SK-N-SH (cell line): ENCODE results near the gene ZMYM1. TPM values are rescaled to one million over a fixed set of nuclear protein-coding genes. Genes with fewer than 3 reads are reported as not detected.

Source experiments
- CTCF ChIA-PET: fragments of 300-600, 350-600 bp; formaldehyde crosslinking; extraction: SDS; loops from one replicate; lab custom pipeline; 2021; lab: Yijun Ruan, JAX
- POLR2A ChIA-PET: fragments of 350-600 bp; sonication (Branson Sonifier 250); formaldehyde crosslinking; extraction: SDS; loops from one replicate; lab custom pipeline; 2020; ENCODE audit warnings: antibody characterized with exemption, inconsistent platforms; lab: Yijun Ruan, JAX
- DNase-seq: peaks from one replicate; pipeline ENCODE4 v3.0.0; 2012
- H2AFZ ChIP-seq: fragments of 200-600 bp; sonication (generic); 2 replicates; pipeline ENCODE4 v1.8.1; 2016; ENCODE audit warnings: antibody characterized with exemption, mild to moderate bottlenecking, low read depth
- H3F3A ChIP-seq: fragments of 200-600 bp; sonication (generic); replicated peaks from 2 replicates; pipeline ENCODE3; 2016; ENCODE audit warnings: antibody characterized with exemption, mild to moderate bottlenecking; ENCODE audit not compliant: insufficient read depth
- H3K27ac ChIP-seq, 2 experiments: fragments of 200-500 bp in 1 of 2; fragments of 200-600 bp in 1 of 2; sonication (Bioruptor generic) in 1 of 2; sonication (generic), shearing (Covaris generic) in 1 of 2; 2 replicates each; pipeline versions ENCODE4 v1.5.1 to v1.6.1; 2014 to 2016; ENCODE audit warnings: low read depth in 2 of 2, inconsistent platforms in 1 of 2, low read length in 1 of 2, mild to moderate bottlenecking in 1 of 2, mixed read lengths in 1 of 2
- H3K27me3 ChIP-seq: fragments of 200-600 bp; sonication (generic), shearing (Covaris generic); 2 replicates; pipeline ENCODE4 v1.6.1; 2016; ENCODE audit warnings: mixed run types; ENCODE audit not compliant: insufficient read depth
- H3K36me3 ChIP-seq, 2 experiments: fragments of 200-500 bp in 1 of 2; fragments of 200-600 bp in 1 of 2; sonication (Bioruptor generic) in 1 of 2; sonication (generic) in 1 of 2; replicated peaks in 1 of 2; 2 replicates each; pipeline versions ENCODE3 to v1.5.1; 2014 to 2016; ENCODE audit warnings: low read length in 1 of 2, mild to moderate bottlenecking in 1 of 2; ENCODE audit not compliant: insufficient read depth in 2 of 2, control insufficient read depth in 1 of 2
- H3K4me1 ChIP-seq, 2 experiments: fragments of 200-500 bp in 1 of 2; fragments of 200-600 bp in 1 of 2; sonication (Bioruptor generic) in 1 of 2; sonication (generic), shearing (Covaris generic) in 1 of 2; 2 replicates each; pipeline versions ENCODE4 v1.5.1 to v1.6.1; 2014 to 2016; ENCODE audit warnings: low read depth in 1 of 2, low read length in 1 of 2, mixed run types in 1 of 2; ENCODE audit not compliant: insufficient read depth in 2 of 2, control insufficient read depth in 1 of 2
- H3K4me2 ChIP-seq: fragments of 200-600 bp; sonication (generic), shearing (Covaris generic); 2 replicates; pipeline ENCODE4 v1.6.1; 2017; ENCODE audit warnings: mixed run types
- H3K4me3 ChIP-seq, 2 experiments: fragments of 200-500 bp in 1 of 2; fragments of 200-600 bp in 1 of 2; sonication (Bioruptor generic) in 1 of 2; sonication (generic), shearing (Covaris generic) in 1 of 2; 2 replicates each; pipeline versions ENCODE4 v1.5.1 to v1.8.1; 2014 to 2016; ENCODE audit warnings: low read depth in 2 of 2, inconsistent platforms in 1 of 2, low read length in 1 of 2, mild to moderate bottlenecking in 1 of 2, mixed read lengths in 1 of 2, moderate library complexity in 1 of 2
- H3K79me2 ChIP-seq: fragments of 200-600 bp; sonication (generic); 2 replicates; pipeline ENCODE4 v1.8.1; 2017; ENCODE audit warnings: mild to moderate bottlenecking; ENCODE audit not compliant: insufficient read depth
- H3K9ac ChIP-seq: fragments of 200-600 bp; sonication (generic); 2 replicates; pipeline ENCODE4 v1.6.1; 2017; ENCODE audit warnings: mixed run types
- H3K9me2 ChIP-seq: fragments of 200-600 bp; sonication (generic); 2 replicates; pipeline ENCODE4 v1.6.1; 2017; ENCODE audit warnings: mixed run types
- H3K9me3 ChIP-seq: fragments of 200-600 bp; sonication (generic); 2 replicates; pipeline ENCODE4 v1.6.1; 2017; ENCODE audit warnings: mixed run types, mild to moderate bottlenecking, moderate library complexity
- H4K20me1 ChIP-seq: fragments of 200-600 bp; sonication (generic); 2 replicates; pipeline ENCODE4 v1.6.1; 2017; ENCODE audit warnings: mild to moderate bottlenecking, mixed run types; ENCODE audit not compliant: insufficient read depth
- CTCF ChIP-seq: fragments of 200-600 bp; sonication (generic); IDR thresholded peaks from 2 replicates; pipeline ENCODE4 v1.6.1; 2017; ENCODE audit warnings: antibody characterized with exemption, mild to moderate bottlenecking, moderate library complexity
- ELF1 ChIP-seq: IDR thresholded peaks from 2 replicates; pipeline ENCODE4 v1.4.0; 2012
- EP300 ChIP-seq, 2 experiments: IDR thresholded peaks; 2 replicates each; pipeline versions ENCODE4 v1.4.0 to v1.6.1; 2012; ENCODE audit warnings: borderline replicate concordance in 1 of 2, low read depth in 1 of 2, low read length in 1 of 2
- EZH2phosphoT487 ChIP-seq: fragments of 200-600 bp; sonication (generic); IDR thresholded peaks from 2 replicates; pipeline ENCODE4 v1.6.1; 2017; ENCODE audit warnings: low read depth, mixed run types, mild to moderate bottlenecking, antibody characterized with exemption, moderate library complexity, borderline replicate concordance
- FOSL2 ChIP-seq: IDR thresholded peaks from 2 replicates; pipeline ENCODE4 v1.4.0; 2012; ENCODE audit warnings: low read depth, mild to moderate bottlenecking, moderate library complexity, borderline replicate concordance
- FOXJ3 ChIP-seq: sonication (generic); formaldehyde crosslinking; IDR thresholded peaks from 2 replicates; pipeline ENCODE4 v1.5.1; 2020; ENCODE audit warnings: mild to moderate bottlenecking, missing genetic modification reagents
- FOXM1 ChIP-seq: IDR thresholded peaks from 2 replicates; pipeline ENCODE4 v1.4.0; 2012; ENCODE audit warnings: low read depth, mild to moderate bottlenecking
- IRF3 ChIP-seq: fragments of 150-350 bp; IDR thresholded peaks from 2 replicates; pipeline ENCODE4 v1.6.1; 2016; ENCODE audit warnings: mild to moderate bottlenecking, low read depth, low read length
- JUND ChIP-seq: IDR thresholded peaks from 2 replicates; pipeline ENCODE4 v1.4.0; 2012
- MAX ChIP-seq: IDR thresholded peaks from 2 replicates; pipeline ENCODE4 v1.4.0; 2012; ENCODE audit warnings: low read depth
- NFIC ChIP-seq: IDR thresholded peaks from 2 replicates; pipeline ENCODE4 v1.4.0; 2012; ENCODE audit warnings: borderline replicate concordance
- POLR2AphosphoS5 ChIP-seq: IDR thresholded peaks from 2 replicates; pipeline ENCODE4 v1.6.1; 2012; ENCODE audit warnings: low read depth, low read length
- RCOR1 ChIP-seq: fragments of 150-350 bp; IDR thresholded peaks from 2 replicates; pipeline ENCODE4 v1.6.1; 2017; ENCODE audit warnings: antibody characterized with exemption, low read length
- REST ChIP-seq: IDR thresholded peaks from 2 replicates; pipeline ENCODE4 v1.6.1; 2012; ENCODE audit warnings: mild to moderate bottlenecking, low read depth, low read length, moderate library complexity
- RFX5 ChIP-seq: IDR thresholded peaks from 2 replicates; pipeline ENCODE4 v1.6.1; 2012; ENCODE audit warnings: mild to moderate bottlenecking, improper control_type of control experiment, low read length
- SIN3A ChIP-seq: IDR thresholded peaks from 2 replicates; pipeline ENCODE4 v1.6.1; 2012; ENCODE audit warnings: low read depth, mild to moderate bottlenecking, low read length, moderate library complexity, borderline replicate concordance
- TCF12 ChIP-seq: IDR thresholded peaks from 2 replicates; pipeline ENCODE4 v1.4.0; 2012
- USF1 ChIP-seq: IDR thresholded peaks from 2 replicates; pipeline ENCODE4 v1.4.0; 2012; ENCODE audit warnings: low read depth, borderline replicate concordance
- USF2 ChIP-seq: fragments of 150-350 bp; IDR thresholded peaks from 2 replicates; pipeline ENCODE4 v1.6.1; 2017; ENCODE audit warnings: antibody characterized with exemption, low read length, low read depth, borderline replicate concordance
- YY1 ChIP-seq: IDR thresholded peaks from 2 replicates; pipeline ENCODE4 v1.4.0; 2012; ENCODE audit warnings: low read depth, mild to moderate bottlenecking
- WGBS: methylation state at CpG from one replicate; pipeline ENCODE4 v1.1.6; 2017; ENCODE audit warnings: low lambda C conversion rate; 5-methylcytosine and 5-hydroxymethylcytosine counted together
- polyA plus RNA-seq, 3 experiments: library from polyadenylated mRNA; depleted of rRNA; stranded (reverse); fragments of >200 nt; gene quantifications; 2 replicates each; pipeline ENCODE4 v1.2.3, GENCODE V29; 2012

Gene ZMYM1
- polyA plus RNA-seq, 1 of the 3 experiments (the other 2 are of a cell fraction) = 4.1 TPM

- TF ChIP-seq FOXJ3 (CRISPR knock-in tag) (no peak), YY1 (no peak), RFX5 (no peak)
These were observed 34.8 kb upstream of the ZMYM1 start (continued) for GRCh38 chr1:35044431-35044830.

GRCh38 chr1:35046730-35047129, 32.5 kb upstream of the ZMYM1 start:
- POLR2A ChIA-PET = no interaction called here
- peak overlapping the region in 1 of 2 experiments; percentile 14; a peak in 1 of 4 replicates for H3K4me3 ChIP-seq
- H4K20me1 ChIP-seq = no peaks in the 10 kb centered on the region
- WGBS = 86% methylated on average over 5 of the region's 5 CpGs
- no peak for DNase-seq
- peak overlapping the region; percentile 53; the same call in 1 of the 2 replicates for H3K9ac ChIP-seq
- no peaks in the 10 kb centered on the region for H3F3A ChIP-seq
- H3K4me2 ChIP-seq = peak overlapping the region; percentile 53; the same call in 1 of the 2 replicates
- H3K9me3 ChIP-seq = no peaks in the 10 kb centered on the region
- peak overlapping the region; percentile 70 for H2AFZ ChIP-seq
- no peaks in the 10 kb centered on the region for H3K79me2 ChIP-seq
- H3K4me1 ChIP-seq = peaks cover 0 to 16% of the 10 kb centered on the region in 2 experiments; a peak in 1 of 4 replicates
- CTCF ChIA-PET = interaction anchor here (1.1 kb wide), 1 partner anchor 16 kb away, joined by 3 read pairs; no protein-coding TSS in a partner anchor
- peak overlapping the region in 1 of 2 experiments; percentile 87; a peak in 2 of 4 replicates for H3K27ac ChIP-seq
- H3K27me3 ChIP-seq = no peaks in the 10 kb centered on the region
- H3K36me3 ChIP-seq = no peaks in the 10 kb centered on the region
- no peaks in the 10 kb centered on the region for H3K9me2 ChIP-seq
- TF ChIP-seq CTCF (no peak), RFX5 (no peak), USF1 (no peak; the same call in 1 of the 2 replicates), REST (no peak), RCOR1 (no peak), YY1 (no peak), EP300 (IDR thresholded peaks at IDR 0.05; ENCODE audit: borderline replicate concordance in 1 of 2, low read depth in 1 of 2, low read length in 1 of 2) (no peak), ELF1 (no peak), POLR2AphosphoS5 (no peak), MAX (no peak), NFIC (no peak), SIN3A (no peak), IRF3 (no peak), TCF12 (no peak), EZH2phosphoT487 (no peak), FOSL2 (no peak), FOXM1 (no peak), JUND (no peak), USF2 (no peak)
